Loucy (cell line): ENCODE results near the gene PPM1F.

ENCODE experiments used
- H2AFZ ChIP-seq: fragments of 200-600 bp; sonication (generic); 2 replicates; pipeline ENCODE4 v1.6.0; 2016; ENCODE audit warnings: antibody characterized with exemption, mild to moderate bottlenecking, low read length, moderate library complexity
- H3F3A ChIP-seq: fragments of 200-600 bp; 2 replicates; pipeline ENCODE4 v1.6.0; 2016; ENCODE audit warnings: antibody characterized with exemption, low read depth, mild to moderate bottlenecking
- H3K27me3 ChIP-seq: fragments of 200-600 bp; sonication (generic); 2 replicates; pipeline ENCODE4 v1.6.1; 2014; ENCODE audit warnings: low read length, mild to moderate bottlenecking; ENCODE audit not compliant: insufficient read depth, poor library complexity, severe bottlenecking
- H3K36me3 ChIP-seq: fragments of 200-600 bp; sonication (generic); 2 replicates; pipeline ENCODE4 v1.6.1; 2016; ENCODE audit warnings: low read length; ENCODE audit not compliant: insufficient read depth
- H3K4me1 ChIP-seq: fragments of 200-600 bp; sonication (generic); 2 replicates; pipeline ENCODE4 v1.5.1; 2014; ENCODE audit warnings: low read length, mild to moderate bottlenecking; ENCODE audit not compliant: insufficient read depth, poor library complexity, severe bottlenecking
- H3K4me2 ChIP-seq: fragments of 200-600 bp; sonication (generic); 2 replicates; pipeline ENCODE4 v1.6.0; 2014; ENCODE audit warnings: antibody characterized with exemption, low read length, low read depth, mild to moderate bottlenecking; ENCODE audit not compliant: poor library complexity, severe bottlenecking
- H3K4me3 ChIP-seq: fragments of 200-600 bp; sonication (generic); 2 replicates; pipeline ENCODE4 v1.5.1; 2014; ENCODE audit warnings: low read length, mild to moderate bottlenecking, mixed read lengths; ENCODE audit not compliant: poor library complexity, severe bottlenecking
- H3K79me2 ChIP-seq: fragments of 200-600 bp; sonication (generic); 2 replicates; pipeline ENCODE4 v1.6.1; 2014; ENCODE audit warnings: low read length; ENCODE audit not compliant: insufficient read depth
- H3K9ac ChIP-seq: fragments of 200-600 bp; sonication (generic); 2 replicates; pipeline ENCODE4 v1.6.0; 2014; ENCODE audit warnings: mild to moderate bottlenecking, low read depth, low read length, moderate library complexity; ENCODE audit not compliant: poor library complexity, severe bottlenecking
- H3K9me2 ChIP-seq: fragments of 200-600 bp; sonication (generic); replicated peaks from 2 replicates; pipeline ENCODE4 v1.6.1; 2016; ENCODE audit warnings: low read depth, low read length, mixed read lengths
- H3K9me3 ChIP-seq: fragments of 200-600 bp; sonication (generic); 2 replicates; pipeline ENCODE4 v1.6.1; 2014; ENCODE audit warnings: mild to moderate bottlenecking, antibody characterized with exemption, low read length, low read depth; ENCODE audit not compliant: insufficient read depth
- H4K20me1 ChIP-seq: fragments of 200-600 bp; sonication (generic); 2 replicates; pipeline ENCODE4 v1.6.0; 2014; ENCODE audit warnings: antibody characterized with exemption, low read length, mild to moderate bottlenecking; ENCODE audit not compliant: insufficient read depth, poor library complexity, severe bottlenecking
- EZH2phosphoT487 ChIP-seq: fragments of 200-600 bp; IDR thresholded peaks from 2 replicates; pipeline ENCODE4 v1.6.1; 2018; ENCODE audit warnings: antibody characterized with exemption, mild to moderate bottlenecking, moderate library complexity, borderline replicate concordance
- TF ChIP-seq, protein P1 (sequence below): fragments of 200-600 bp; sonication (generic); conservative IDR thresholded peaks from 2 replicates; pipeline ENCODE4 v1.5.1; 2014; ENCODE audit warnings: mild to moderate bottlenecking, antibody characterized with exemption, low read length

Gene PPM1F

DNA sequence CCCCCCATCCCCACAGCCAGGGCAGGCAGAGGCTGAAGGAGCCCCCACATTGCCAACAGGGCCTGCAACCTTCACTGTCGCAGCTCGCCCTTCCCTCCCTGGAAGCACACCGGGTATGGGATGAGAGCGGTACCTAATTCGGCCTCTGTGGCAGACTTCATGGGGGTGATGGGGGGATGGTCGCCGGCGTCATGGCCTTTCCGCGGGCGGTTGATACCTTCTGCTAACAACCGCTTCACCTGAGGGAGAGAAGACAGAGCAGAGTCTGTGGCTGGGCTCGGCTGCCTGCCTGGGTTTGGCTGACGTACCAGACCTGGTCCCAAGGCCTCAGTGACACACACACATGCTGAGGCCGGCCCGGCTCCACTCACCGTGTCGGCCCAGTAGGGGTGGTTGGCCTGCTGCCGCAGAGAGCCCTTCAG is 11.2 kb upstream of the PPM1F start:
- no peaks in the 10 kb centered on the region for H3F3A ChIP-seq
- no peaks in the 10 kb centered on the region for H3K79me2 ChIP-seq
- H3K9ac ChIP-seq, result no peak overlapping the region
- H4K20me1 ChIP-seq, result no peaks in the 10 kb centered on the region
- no peak overlapping the region for H3K4me2 ChIP-seq
- H3K9me2 ChIP-seq, result no peaks in the 10 kb centered on the region
- TF ChIP-seq, protein P1, sequence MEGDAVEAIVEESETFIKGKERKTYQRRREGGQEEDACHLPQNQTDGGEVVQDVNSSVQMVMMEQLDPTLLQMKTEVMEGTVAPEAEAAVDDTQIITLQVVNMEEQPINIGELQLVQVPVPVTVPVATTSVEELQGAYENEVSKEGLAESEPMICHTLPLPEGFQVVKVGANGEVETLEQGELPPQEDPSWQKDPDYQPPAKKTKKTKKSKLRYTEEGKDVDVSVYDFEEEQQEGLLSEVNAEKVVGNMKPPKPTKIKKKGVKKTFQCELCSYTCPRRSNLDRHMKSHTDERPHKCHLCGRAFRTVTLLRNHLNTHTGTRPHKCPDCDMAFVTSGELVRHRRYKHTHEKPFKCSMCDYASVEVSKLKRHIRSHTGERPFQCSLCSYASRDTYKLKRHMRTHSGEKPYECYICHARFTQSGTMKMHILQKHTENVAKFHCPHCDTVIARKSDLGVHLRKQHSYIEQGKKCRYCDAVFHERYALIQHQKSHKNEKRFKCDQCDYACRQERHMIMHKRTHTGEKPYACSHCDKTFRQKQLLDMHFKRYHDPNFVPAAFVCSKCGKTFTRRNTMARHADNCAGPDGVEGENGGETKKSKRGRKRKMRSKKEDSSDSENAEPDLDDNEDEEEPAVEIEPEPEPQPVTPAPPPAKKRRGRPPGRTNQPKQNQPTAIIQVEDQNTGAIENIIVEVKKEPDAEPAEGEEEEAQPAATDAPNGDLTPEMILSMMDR, result no peak
- no peak for TF ChIP-seq EZH2phosphoT487
- H3K9me3 ChIP-seq, result no peaks in the 10 kb centered on the region
- H3K36me3 ChIP-seq, result peaks cover 24% of the 10 kb centered on the region; the same call in 1 of the 2 replicates
- no peaks in the 10 kb centered on the region for H3K4me1 ChIP-seq
- no peaks in the 10 kb centered on the region for H3K27me3 ChIP-seq
- no peak overlapping the region for H2AFZ ChIP-seq
- no peak overlapping the region for H3K4me3 ChIP-seq

GRCh38 chr22:21963286-21963685 is 10.6 kb upstream of the PPM1F start:
- TF ChIP-seq, protein P1, result no peak
- TF ChIP-seq EZH2phosphoT487, result no peak
- no peaks in the 10 kb centered on the region for H3K27me3 ChIP-seq
- H3K4me1 ChIP-seq, result no peaks in the 10 kb centered on the region
- H4K20me1 ChIP-seq, result no peaks in the 10 kb centered on the region
- peaks cover 24% of the 10 kb centered on the region; the same call in 1 of the 2 replicates for H3K36me3 ChIP-seq
- no peak overlapping the region for H3K4me3 ChIP-seq
- no peak overlapping the region for H3K9ac ChIP-seq
- H3K9me2 ChIP-seq, result no peaks in the 10 kb centered on the region
- H3K79me2 ChIP-seq, result no peaks in the 10 kb centered on the region
- H3K9me3 ChIP-seq, result no peaks in the 10 kb centered on the region
- no peak overlapping the region for H2AFZ ChIP-seq
- no peaks in the 10 kb centered on the region for H3F3A ChIP-seq
- H3K4me2 ChIP-seq, result no peak overlapping the region

DNA sequence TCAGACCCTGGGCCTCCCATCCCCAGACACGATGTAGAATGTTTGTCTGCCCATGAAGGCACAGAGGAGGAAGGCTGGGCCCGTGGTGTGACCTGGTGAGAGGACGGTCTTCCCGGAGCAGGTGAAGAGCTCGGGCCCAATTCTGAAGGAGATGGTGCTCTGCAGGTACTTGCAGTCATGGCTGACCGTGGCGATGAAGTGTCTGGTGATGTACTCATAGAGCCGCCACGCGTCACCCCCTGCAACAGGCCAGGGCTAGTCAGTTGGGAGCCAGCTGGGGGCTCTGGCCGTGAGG is 10.0 kb upstream of the PPM1F start:
- H3F3A ChIP-seq, result no peaks in the 10 kb centered on the region
- H3K4me2 ChIP-seq, result no peak overlapping the region
- H3K4me3 ChIP-seq, result no peak overlapping the region
- no peaks in the 10 kb centered on the region for H3K4me1 ChIP-seq
- no peak overlapping the region for H2AFZ ChIP-seq
- no peak for TF ChIP-seq EZH2phosphoT487
- TF ChIP-seq, protein P1, result no peak
- no peaks in the 10 kb centered on the region for H3K27me3 ChIP-seq
- no peak overlapping the region for H3K9ac ChIP-seq
- no peaks in the 10 kb centered on the region for H3K9me3 ChIP-seq
- H3K79me2 ChIP-seq, result no peaks in the 10 kb centered on the region
- no peaks in the 10 kb centered on the region for H4K20me1 ChIP-seq
- no peaks in the 10 kb centered on the region for H3K9me2 ChIP-seq
- peaks cover 23% of the 10 kb centered on the region; the same call in 1 of the 2 replicates for H3K36me3 ChIP-seq
